PFSK-1 (cell line): ENCODE data around the gene FNIP1.

ENCODE experiments used
- FOXP2 ChIP-seq: optimal IDR thresholded peaks from 2 replicates; pipeline ENCODE3; 2011; ENCODE audit warnings: borderline replicate concordance, control low read depth, inconsistent platforms; ENCODE audit not compliant: insufficient read depth; ENCODE audit errors: extremely low read length, extremely low read depth
- POLR2AphosphoS5 ChIP-seq: IDR thresholded peaks from 2 replicates; pipeline ENCODE4 v1.6.1; 2012; ENCODE audit warnings: low read depth, mild to moderate bottlenecking, control low read depth, low read length, moderate library complexity
- REST ChIP-seq, 2 experiments: IDR thresholded peaks; 2 replicates each; pipeline versions ENCODE4 v1.6.1 to v1.8.0; 2011 to 2012; ENCODE audit warnings: low read depth in 2 of 2, low read length in 2 of 2, control low read depth in 1 of 2, inconsistent platforms in 1 of 2, mild to moderate bottlenecking in 1 of 2, moderate library complexity in 1 of 2; ENCODE audit not compliant: insufficient read depth in 1 of 2
- SIN3A ChIP-seq: IDR thresholded peaks from 2 replicates; pipeline ENCODE4 v1.6.1; 2012; ENCODE audit warnings: mild to moderate bottlenecking, low read length, moderate library complexity, borderline replicate concordance; ENCODE audit not compliant: insufficient read depth
- TAF1 ChIP-seq: IDR thresholded peaks from 2 replicates; pipeline ENCODE4 v1.6.1; 2012; ENCODE audit warnings: low read length, control low read depth, borderline replicate concordance; ENCODE audit not compliant: insufficient read depth

Gene FNIP1

GRCh38 chr5:131682175-131682574 is 114.6 kb downstream of the FNIP1 start:
- TF ChIP-seq POLR2AphosphoS5 (no peak), SIN3A (no peak), TAF1 (no peak), FOXP2 (no peak), REST (IDR thresholded peaks at IDR 0.05; ENCODE audit: insufficient read depth in 1 of 2, low read depth in 2 of 2, low read length in 2 of 2) (no peak)

GRCh38 chr5:131679911-131680310 is 116.9 kb downstream of the FNIP1 start:
- TF ChIP-seq TAF1: no peak

GRCh38 chr5:131677115-131677514 is 119.7 kb downstream of the FNIP1 start:
- TF ChIP-seq FOXP2: no peak
- no peak for TF ChIP-seq SIN3A
- no peak for TF ChIP-seq TAF1
- TF ChIP-seq POLR2AphosphoS5: no peak
- TF ChIP-seq REST (IDR thresholded peaks at IDR 0.05; ENCODE audit: insufficient read depth in 1 of 2, low read depth in 2 of 2, low read length in 2 of 2): no peak

GRCh38 chr5:131672776-131673175 is 124.0 kb downstream of the FNIP1 start:
- TF ChIP-seq TAF1: no peak
- TF ChIP-seq REST (IDR thresholded peaks at IDR 0.05; ENCODE audit: insufficient read depth in 1 of 2, low read depth in 2 of 2, low read length in 2 of 2): no peak
- no peak for TF ChIP-seq SIN3A
- no peak for TF ChIP-seq FOXP2
- TF ChIP-seq POLR2AphosphoS5: no peak

- no peak for TF ChIP-seq REST (IDR thresholded peaks at IDR 0.05; ENCODE audit: insufficient read depth in 1 of 2, low read depth in 2 of 2, low read length in 2 of 2)
- TF ChIP-seq FOXP2: no peak
- TF ChIP-seq TAF1: no peak
- TF ChIP-seq SIN3A: no peak
- no peak for TF ChIP-seq POLR2AphosphoS5
Observed at GRCh38 chr5:131671994-131672655, 124.7 kb downstream of the FNIP1 start.
